Adipose tissue (tissue), 3 donors: ENCODE measurements around the gene TWF1. TPM values are rescaled to one million over a fixed set of nuclear protein-coding genes. Genes with fewer than 3 reads are reported as not detected.

ENCODE experiments used
- H3K27ac ChIP-seq: one replicate; pipeline ENCODE4 v1.5.1; 2013; ENCODE audit warnings: low read depth, low read length
- WGBS, 3 donors: extraction: QIAGEN DNeasy Blood & Tissue Kit; methylation state at CpG; one replicate each; pipeline ENCODE4 v1.1.7; 2013; 5-methylcytosine and 5-hydroxymethylcytosine counted together
- polyA plus RNA-seq, 3 donors: library from polyadenylated mRNA; stranded (reverse); fragments of 200-250 nt; gene quantifications; one replicate each; pipeline ENCODE4 v1.2.3, GENCODE V29; 2013
- donor health status: healthy with polysubstance abuse.
- donor health status: Bipolar disorder and iron deficiency.
- donor health status: healthy.

TWF1 gene
- polyA plus RNA-seq, 3 donors, result 24.1 to 64.3 (median 36.2) TPM

GRCh38 chr12:43812057-43812456 lies 5.9 kb upstream of the TWF1 start:
- H3K27ac ChIP-seq, result no peak overlapping the region
- WGBS, 3 donors, result 88 to 89% (median 89%) methylated on average over 2 of the region's 2 CpGs

- H3K27ac ChIP-seq, result no peak overlapping the region
- WGBS, 3 donors, result 52 to 92% (median 68%) methylated on average over 3 of the region's 3 CpGs
These were observed 1.3 kb upstream of the TWF1 start for GRCh38 chr12:43807386-43807785.

GRCh38 chr12:43806737-43807072 lies 588 bp upstream of the TWF1 start:
- H3K27ac ChIP-seq, result peak overlapping the region; percentile 95
- WGBS, 3 donors, result 2 to 8% (median 3%) methylated on average over 3 of the region's 3 CpGs

GRCh38 chr12:43805149-43805859 lies 813 bp downstream of the TWF1 start:
- WGBS, 3 donors, result 5 to 12% (median 8%) methylated on average over 20 of the region's 20 CpGs
- H3K27ac ChIP-seq, result no peak overlapping the region

GRCh38 chr12:43797561-43798217 lies 8.4 kb downstream of the TWF1 start:
- 90 to 92% (median 91%) methylated on average over 4 of the region's 4 CpGs for WGBS, 3 donors

GRCh38 chr12:43795716-43796280 lies 10.3 kb downstream of the TWF1 start:
- 46 to 72% (median 71%) methylated on average over 2 of the region's 2 CpGs for WGBS, 3 donors

More at GRCh38 chr12:43797561-43798217, 8.4 kb downstream of the TWF1 start:
- H3K27ac ChIP-seq, result no peak overlapping the region

GRCh38 chr12:43789941-43790340 lies 16.2 kb downstream of the TWF1 start:
- no peak overlapping the region for H3K27ac ChIP-seq

More at GRCh38 chr12:43795716-43796280, 10.3 kb downstream of the TWF1 start:
- no peak overlapping the region for H3K27ac ChIP-seq

GRCh38 chr12:43786899-43787693 lies 19.0 kb downstream of the TWF1 start:
- H3K27ac ChIP-seq, result no peak overlapping the region

- 67 to 70% (median 68%) methylated on average over 3 of the region's 3 CpGs for WGBS, 3 donors
These were observed 29.6 kb downstream of the TWF1 start for GRCh38 chr12:43776498-43776897.

GRCh38 chr12:43766291-43766690 lies 39.8 kb downstream of the TWF1 start:
- H3K27ac ChIP-seq, result no peak overlapping the region

More at GRCh38 chr12:43776498-43776897, 29.6 kb downstream of the TWF1 start:
- H3K27ac ChIP-seq, result no peak overlapping the region

GRCh38 chr12:43764528-43764927 lies 41.6 kb downstream of the TWF1 start:
- no peak overlapping the region for H3K27ac ChIP-seq

GRCh38 chr12:43763769-43764168 lies 42.3 kb downstream of the TWF1 start:
- H3K27ac ChIP-seq, result no peak overlapping the region

GRCh38 chr12:43762596-43762995 lies 43.5 kb downstream of the TWF1 start:
- H3K27ac ChIP-seq, result no peak overlapping the region

GRCh38 chr12:43761500-43761899 lies 44.6 kb downstream of the TWF1 start:
- no peak overlapping the region for H3K27ac ChIP-seq

GRCh38 chr12:43760396-43760795 lies 45.7 kb downstream of the TWF1 start:
- WGBS, 3 donors, result 50 to 87% (median 85%) methylated on average over 2 of the region's 2 CpGs
- H3K27ac ChIP-seq, result no peak overlapping the region

GRCh38 chr12:43758728-43759563 lies 47.2 kb downstream of the TWF1 start, which contains the start of the genes IRAK4 and PUS7L:
TSS of gene IRAK4 (plus strand) at chr12:43758951. CDS start at chr12:43768112, 9,161 bp downstream.
TSS of gene PUS7L (minus strand) at chr12:43758790. CDS start at chr12:43755245, 3,545 bp downstream.
- WGBS, 3 donors, result 0% methylated on average over 54 of the region's 54 CpGs
- peak within 1 kb of the TSS; percentile 62 for H3K27ac ChIP-seq

GRCh38 chr12:43758247-43758727 lies 47.8 kb downstream of the TWF1 start:
- H3K27ac ChIP-seq, result no peak overlapping the region
- 0% methylated on average over 17 to 18 of the region's 18 CpGs for WGBS, 3 donors

- H3K27ac ChIP-seq, result no peak overlapping the region
- WGBS, 3 donors, result 93 to 94% (median 93%) methylated on average over 3 of the region's 3 CpGs
These were observed 52.1 kb downstream of the TWF1 start for GRCh38 chr12:43754015-43754414.
